Mammary epithelial cell (primary cell): ENCODE measurements around the gene CALML3.

Experiments
- CTCF ChIP-seq, 2 donors: IDR thresholded peaks in 1 of 2; conservative IDR thresholded peaks in 1 of 2; 2 replicates each; pipeline ENCODE4 v1.5.1; 2011 to 2012; ENCODE audit warnings: inconsistent platforms in 2 of 2, low read length in 2 of 2, mild to moderate bottlenecking in 2 of 2, control low read depth in 1 of 2, low read depth in 1 of 2; ENCODE audit not compliant: insufficient read depth in 1 of 2; ENCODE audit errors: extremely low read depth in 1 of 2
- EZH2 ChIP-seq: IDR thresholded peaks from 2 replicates; pipeline ENCODE4 v1.6.1; 2012; ENCODE audit warnings: low read length, inconsistent platforms, borderline replicate concordance

DNA sequence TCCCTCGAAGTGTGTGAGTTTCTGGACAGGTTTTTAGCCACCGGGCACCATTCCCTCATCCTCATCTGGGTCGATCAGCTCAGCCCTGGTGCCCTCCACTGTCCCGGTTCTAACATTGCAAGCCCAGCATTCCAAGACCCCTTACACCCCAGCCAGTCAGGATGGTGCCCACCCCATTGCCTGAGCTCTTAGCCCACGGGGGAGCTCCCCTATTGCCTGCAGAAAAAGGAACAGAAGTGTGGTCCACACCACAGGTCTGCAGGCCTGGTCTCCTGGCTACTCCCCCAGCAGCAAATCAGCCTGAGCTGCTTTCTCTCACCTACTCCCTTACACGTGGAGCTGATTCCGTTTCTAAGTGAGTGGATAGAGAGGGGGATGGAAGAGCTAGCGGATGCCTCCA is 30.1 kb upstream of the CALML3 start:
- TF ChIP-seq CTCF (conservative IDR thresholded peaks at IDR 0.05 in 1 of 2, IDR thresholded peaks at IDR 0.05 in 1 of 2; ENCODE audit: extremely low read depth in 1 of 2, insufficient read depth in 1 of 2, low read depth in 1 of 2, low read length in 2 of 2) (no peak), EZH2 (no peak)
